Transverse colon (tissue), 1 donor: ENCODE measurements around the gene OR5K2.

Source experiments
- EP300 ChIP-seq: sonication (generic); formaldehyde crosslinking; IDR thresholded peaks from one replicate; pipeline ENCODE4 v1.6.1; 2017; ENCODE audit warnings: antibody characterized with exemption, low read depth
- POLR2A ChIP-seq: fragments of 450-650 bp; IDR thresholded peaks from one replicate; pipeline ENCODE4 v1.6.1; 2016; ENCODE audit warnings: antibody characterized with exemption, mild to moderate bottlenecking, moderate library complexity

GRCh38 chr3:98541695-98542094 is 44.2 kb downstream of the OR5K2 start:
- TF ChIP-seq POLR2A (no peak), EP300 (no peak)
